ENCODE data around the gene HOMER1.

The HOMER1 gene

DNA sequence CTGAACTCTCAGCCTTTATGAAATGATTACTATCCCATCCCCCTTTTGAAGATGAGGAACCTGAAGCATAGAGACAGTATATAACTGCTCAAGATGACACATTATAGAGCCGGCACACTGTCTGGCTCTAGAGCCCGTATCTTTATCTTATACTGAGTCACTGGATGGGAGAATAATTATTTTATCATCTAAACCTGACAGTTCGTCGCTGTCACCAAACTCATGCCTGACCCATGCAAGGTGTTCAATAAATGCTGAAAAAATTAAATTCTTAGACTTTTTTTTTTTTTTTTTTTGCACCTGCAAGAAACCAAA, 38.8 kb downstream of the HOMER1 start:
- no peaks in the 10 kb centered on the region for H3K9me2 ChIP-seq (replicated peaks; ENCODE audit: control insufficient read depth, low read length)
- no peaks in the 10 kb centered on the region for H3K36me3 ChIP-seq (ENCODE audit: control insufficient read depth, low read length)
- no peaks in the 10 kb centered on the region for H3K79me2 ChIP-seq (ENCODE audit: control insufficient read depth, low read length)
- no peak overlapping the region for H3K27ac ChIP-seq (ENCODE audit: low read depth, low read length)
- no peaks in the 10 kb centered on the region for H4K20me1 ChIP-seq (ENCODE audit: control insufficient read depth, insufficient read depth, low read depth, low read length)
- H3K4me1 ChIP-seq (ENCODE audit: control insufficient read depth, low read length): no peaks in the 10 kb centered on the region
- no peak for TF ChIP-seq EZH2phosphoT487 (IDR thresholded peaks at IDR 0.05; ENCODE audit: borderline replicate concordance, low read length)
- TF ChIP-seq, protein P1, sequence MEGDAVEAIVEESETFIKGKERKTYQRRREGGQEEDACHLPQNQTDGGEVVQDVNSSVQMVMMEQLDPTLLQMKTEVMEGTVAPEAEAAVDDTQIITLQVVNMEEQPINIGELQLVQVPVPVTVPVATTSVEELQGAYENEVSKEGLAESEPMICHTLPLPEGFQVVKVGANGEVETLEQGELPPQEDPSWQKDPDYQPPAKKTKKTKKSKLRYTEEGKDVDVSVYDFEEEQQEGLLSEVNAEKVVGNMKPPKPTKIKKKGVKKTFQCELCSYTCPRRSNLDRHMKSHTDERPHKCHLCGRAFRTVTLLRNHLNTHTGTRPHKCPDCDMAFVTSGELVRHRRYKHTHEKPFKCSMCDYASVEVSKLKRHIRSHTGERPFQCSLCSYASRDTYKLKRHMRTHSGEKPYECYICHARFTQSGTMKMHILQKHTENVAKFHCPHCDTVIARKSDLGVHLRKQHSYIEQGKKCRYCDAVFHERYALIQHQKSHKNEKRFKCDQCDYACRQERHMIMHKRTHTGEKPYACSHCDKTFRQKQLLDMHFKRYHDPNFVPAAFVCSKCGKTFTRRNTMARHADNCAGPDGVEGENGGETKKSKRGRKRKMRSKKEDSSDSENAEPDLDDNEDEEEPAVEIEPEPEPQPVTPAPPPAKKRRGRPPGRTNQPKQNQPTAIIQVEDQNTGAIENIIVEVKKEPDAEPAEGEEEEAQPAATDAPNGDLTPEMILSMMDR (IDR thresholded peaks at IDR 0.05; ENCODE audit: low read depth, low read length, poor library complexity, severe bottlenecking): no peak
- no peaks in the 10 kb centered on the region for H3K27me3 ChIP-seq (ENCODE audit: control insufficient read depth, low read length)
- H3K4me2 ChIP-seq (ENCODE audit: low read length): no peak overlapping the region
- no peaks in the 10 kb centered on the region for H3K9me3 ChIP-seq (ENCODE audit: control insufficient read depth, insufficient read depth, low read length)
- H3K4me3 ChIP-seq (ENCODE audit: low read length): no peak overlapping the region
- H3F3A ChIP-seq (ENCODE audit: control insufficient read depth, insufficient read depth): no peaks in the 10 kb centered on the region

DNA sequence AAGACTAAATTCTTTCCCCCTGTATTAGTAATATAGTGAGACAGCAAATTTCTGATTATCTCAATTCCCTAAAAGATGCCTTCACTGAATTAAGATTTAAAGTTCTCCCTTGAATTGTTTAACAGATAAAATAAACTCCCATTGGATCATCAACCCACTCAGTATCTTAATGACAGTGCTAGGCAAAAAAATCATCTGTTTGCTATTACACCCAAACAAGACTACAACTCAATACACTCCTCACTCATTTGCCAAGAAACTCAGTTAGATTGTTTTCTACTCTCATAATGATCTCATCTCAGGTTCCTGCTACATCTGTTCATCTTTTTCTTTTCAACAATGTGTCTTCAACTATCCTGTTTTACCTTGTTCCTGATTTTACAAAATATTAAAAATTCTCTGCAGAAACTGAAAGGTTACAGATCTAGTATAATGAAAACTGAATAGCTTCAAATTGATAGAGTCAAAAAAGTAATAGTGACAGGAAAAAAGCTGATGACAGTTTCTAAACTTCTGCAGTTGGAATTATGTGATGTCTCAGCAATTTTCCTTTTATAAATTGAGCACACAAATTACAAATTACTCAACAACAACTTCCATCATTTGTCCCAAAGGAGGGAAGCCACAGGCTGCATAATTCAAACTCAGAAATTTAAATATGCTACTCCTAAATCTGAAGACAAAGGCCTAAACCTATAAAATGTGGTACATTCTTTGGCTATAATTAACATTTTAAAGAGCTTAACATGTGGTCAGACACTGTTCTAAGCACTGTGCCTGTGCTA, 39.4 kb downstream of the HOMER1 start:
- no peaks in the 10 kb centered on the region for H4K20me1 ChIP-seq (ENCODE audit: control insufficient read depth, insufficient read depth, low read depth, low read length)
- no peak overlapping the region for H3K27ac ChIP-seq (ENCODE audit: low read depth, low read length)
- no peaks in the 10 kb centered on the region for H3K27me3 ChIP-seq (ENCODE audit: control insufficient read depth, low read length)
- no peaks in the 10 kb centered on the region for H3K4me1 ChIP-seq (ENCODE audit: control insufficient read depth, low read length)
- H3K79me2 ChIP-seq (ENCODE audit: control insufficient read depth, low read length): no peaks in the 10 kb centered on the region
- TF ChIP-seq, protein P1 (IDR thresholded peaks at IDR 0.05; ENCODE audit: low read depth, low read length, poor library complexity, severe bottlenecking): no peak
- TF ChIP-seq EZH2phosphoT487 (IDR thresholded peaks at IDR 0.05; ENCODE audit: borderline replicate concordance, low read length): no peak
- no peaks in the 10 kb centered on the region for H3K36me3 ChIP-seq (ENCODE audit: control insufficient read depth, low read length)
- H3F3A ChIP-seq (ENCODE audit: control insufficient read depth, insufficient read depth): no peaks in the 10 kb centered on the region
- H3K4me2 ChIP-seq (ENCODE audit: low read length): no peak overlapping the region
- no peak overlapping the region for H3K4me3 ChIP-seq (ENCODE audit: low read length)
- no peaks in the 10 kb centered on the region for H3K9me2 ChIP-seq (replicated peaks; ENCODE audit: control insufficient read depth, low read length)
- no peaks in the 10 kb centered on the region for H3K9me3 ChIP-seq (ENCODE audit: control insufficient read depth, insufficient read depth, low read length)

GRCh38 chr5:79471556-79471955, 42.4 kb downstream of the HOMER1 start:
- no peaks in the 10 kb centered on the region for H3K27me3 ChIP-seq (ENCODE audit: control insufficient read depth, low read length)
- no peaks in the 10 kb centered on the region for H3K36me3 ChIP-seq (ENCODE audit: control insufficient read depth, low read length)
- no peaks in the 10 kb centered on the region for H3K79me2 ChIP-seq (ENCODE audit: control insufficient read depth, low read length)
- H3F3A ChIP-seq (ENCODE audit: control insufficient read depth, insufficient read depth): no peaks in the 10 kb centered on the region
- H3K9me3 ChIP-seq (ENCODE audit: control insufficient read depth, insufficient read depth, low read length): no peaks in the 10 kb centered on the region
- no peaks in the 10 kb centered on the region for H3K4me1 ChIP-seq (ENCODE audit: control insufficient read depth, low read length)
- H3K9me2 ChIP-seq (replicated peaks; ENCODE audit: control insufficient read depth, low read length): no peaks in the 10 kb centered on the region
- TF ChIP-seq EZH2phosphoT487 (IDR thresholded peaks at IDR 0.05; ENCODE audit: borderline replicate concordance, low read length): no peak
- TF ChIP-seq, protein P1 (IDR thresholded peaks at IDR 0.05; ENCODE audit: low read depth, low read length, poor library complexity, severe bottlenecking): no peak
- no peak overlapping the region for H3K27ac ChIP-seq (ENCODE audit: low read depth, low read length)
- H4K20me1 ChIP-seq (ENCODE audit: control insufficient read depth, insufficient read depth, low read depth, low read length): no peaks in the 10 kb centered on the region
- H3K4me3 ChIP-seq (ENCODE audit: low read length): no peak overlapping the region
- H3K4me2 ChIP-seq (ENCODE audit: low read length): no peak overlapping the region
